Measurements from ENCODE around the gene PDE6B. TPM values are rescaled to one million over a fixed set of nuclear protein-coding genes. Genes with fewer than 3 reads are reported as not detected.

PDE6B gene
- total RNA-seq, 2 donors from 2014 or later, result 14.0 to 18.9 TPM

DNA sequence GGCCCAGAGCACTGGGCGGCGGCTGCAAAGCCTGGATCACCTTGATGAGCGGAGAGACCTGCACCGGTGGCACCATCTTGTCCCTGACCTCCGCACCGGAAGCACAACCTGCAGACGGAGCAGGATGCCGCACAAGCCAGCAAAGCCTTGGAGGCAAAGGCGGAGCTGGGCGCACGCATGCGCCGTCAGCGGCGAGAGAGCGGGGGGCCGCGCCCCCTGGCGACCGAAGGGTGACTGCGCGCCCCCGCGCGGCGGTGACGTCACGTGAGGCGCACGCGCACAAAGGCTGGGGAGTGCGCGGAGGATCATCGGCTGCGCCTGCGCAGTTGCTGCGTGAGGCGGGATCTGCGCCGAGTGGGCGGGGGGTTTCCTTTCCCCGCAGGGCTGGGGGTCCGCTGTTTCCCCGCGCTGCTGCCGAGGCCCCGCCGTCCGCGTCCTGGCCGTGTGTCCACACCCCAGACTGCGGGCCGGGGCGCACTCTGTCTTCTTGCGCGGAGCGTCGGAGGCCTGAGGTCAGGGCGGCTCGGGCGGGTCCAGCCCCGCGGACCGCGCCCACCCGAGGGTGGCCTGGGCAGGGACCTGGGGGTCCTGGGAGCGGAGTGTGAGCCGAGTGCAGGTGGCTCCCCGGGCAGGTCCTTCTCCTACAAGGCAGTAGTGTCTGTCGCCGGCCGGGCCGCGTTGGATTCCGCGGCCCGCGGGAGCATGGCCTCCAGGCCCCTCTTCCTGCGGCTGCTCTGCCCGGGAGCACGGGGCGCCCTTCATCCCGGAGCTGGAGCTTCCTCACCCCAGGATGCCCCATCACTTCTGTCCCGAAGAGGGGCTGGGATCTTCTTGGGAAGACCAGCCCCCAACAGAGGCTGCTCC is 49.0 kb downstream of the PDE6B start, which contains the start of the genes ATP5ME and MYL5:
TSS of gene ATP5ME (minus strand) at position 105 of the 864 bp plus-strand sequence. CDS start at position 76, 29 bp downstream.
TSS of gene MYL5 (plus strand) at position 371 of the 864 bp plus-strand sequence. CDS start 3,485 bp downstream, outside the sequence.
- DNase-seq, result peak; percentile 97 to 98
- peaks cover 3 to 5% of the 10 kb centered on the region in 2 donors for H3K36me3 Mint-ChIP-seq (ENCODE audit: insufficient read depth in 2 of 2)
- H3K4me1 Mint-ChIP-seq (ENCODE audit: low read depth), result peaks cover 11% of the 10 kb centered on the region
- H3K27ac Mint-ChIP-seq, result peak within 1 kb of the TSS; percentile 88
- no peaks in the 10 kb centered on the region for H3K9me3 Mint-ChIP-seq
- H3K27me3 Mint-ChIP-seq (ENCODE audit: low read depth), result no peaks in the 10 kb centered on the region
- peak within 1 kb of the TSS; percentile 91 to 92 for H3K4me3 Mint-ChIP-seq
- ATAC-seq (replicated peaks in 1 of 2), result peak; percentile 94 to 95

- Mint-ChIP-seq H3K36me3 (ENCODE audit: insufficient read depth in 2 of 2) (peaks cover 3 to 5% of the 10 kb centered on the region in 2 donors), H3K4me3 (peak overlapping the region; percentile 91 to 92), H3K9me3 (no peaks in the 10 kb centered on the region), H3K27ac (peak overlapping the region; percentile 88), H3K27me3 (ENCODE audit: low read depth) (no peaks in the 10 kb centered on the region), H3K4me1 (ENCODE audit: low read depth) (peaks cover 11% of the 10 kb centered on the region)
- ATAC-seq (replicated peaks in 1 of 2), result peak; percentile 1 to 4
- no peak for DNase-seq
Measured at GRCh38 chr4:675036-675882, 49.9 kb downstream of the PDE6B start.

DNA sequence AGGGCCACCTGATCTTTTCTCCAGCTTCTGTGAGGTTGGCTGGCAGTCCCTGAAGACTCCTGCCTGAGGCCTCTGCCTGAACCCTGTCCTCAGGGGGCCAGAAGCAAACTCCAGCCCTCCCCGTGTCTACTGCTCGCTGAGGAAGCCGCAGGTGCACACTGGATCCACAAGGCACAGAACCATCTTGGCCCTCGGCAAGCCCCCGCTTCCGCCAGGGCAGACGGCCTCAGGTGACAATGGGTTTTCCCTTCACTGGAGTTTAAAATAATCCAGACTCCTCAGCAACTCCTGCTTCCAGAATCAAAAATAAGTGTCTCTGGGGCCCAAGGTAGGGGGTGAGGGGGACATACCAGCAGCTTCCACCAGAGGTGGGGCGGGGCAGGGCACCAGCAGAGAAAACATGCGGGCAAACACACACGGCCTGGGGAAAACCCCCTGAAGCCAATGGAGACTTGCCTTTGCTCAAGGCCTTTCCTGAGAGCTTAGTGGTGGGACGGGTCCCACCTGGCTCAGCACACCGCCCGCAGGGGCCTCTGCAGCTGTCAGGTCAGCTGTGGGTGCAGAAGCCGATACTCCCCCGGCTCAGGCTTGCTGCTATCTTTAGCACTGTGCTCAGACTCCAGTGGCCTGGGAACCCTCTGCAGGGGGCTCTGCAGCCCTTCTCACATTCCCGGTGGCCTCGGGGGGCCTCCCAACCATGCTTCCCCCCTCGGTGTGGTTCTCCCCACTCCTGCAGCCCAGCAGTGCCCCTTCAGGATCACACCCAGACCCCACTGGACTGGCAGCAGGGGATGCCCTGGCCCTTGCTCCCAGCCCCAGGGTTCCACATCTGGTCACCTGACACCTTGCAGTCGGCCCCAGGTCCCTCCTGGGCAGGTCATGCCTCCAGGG is 50.9 kb downstream of the PDE6B start:
- Mint-ChIP-seq H3K36me3 (ENCODE audit: insufficient read depth in 2 of 2) (peaks cover 2 to 5% of the 10 kb centered on the region in 2 donors), H3K4me1 (ENCODE audit: low read depth) (peaks cover 17% of the 10 kb centered on the region), H3K4me3 (peak overlapping the region; percentile 28 to 56), H3K9me3 (no peaks in the 10 kb centered on the region), H3K27me3 (ENCODE audit: low read depth) (no peaks in the 10 kb centered on the region), H3K27ac (no peak overlapping the region)
- ATAC-seq (replicated peaks in 1 of 2), result no peak
- no peak for DNase-seq

DNA sequence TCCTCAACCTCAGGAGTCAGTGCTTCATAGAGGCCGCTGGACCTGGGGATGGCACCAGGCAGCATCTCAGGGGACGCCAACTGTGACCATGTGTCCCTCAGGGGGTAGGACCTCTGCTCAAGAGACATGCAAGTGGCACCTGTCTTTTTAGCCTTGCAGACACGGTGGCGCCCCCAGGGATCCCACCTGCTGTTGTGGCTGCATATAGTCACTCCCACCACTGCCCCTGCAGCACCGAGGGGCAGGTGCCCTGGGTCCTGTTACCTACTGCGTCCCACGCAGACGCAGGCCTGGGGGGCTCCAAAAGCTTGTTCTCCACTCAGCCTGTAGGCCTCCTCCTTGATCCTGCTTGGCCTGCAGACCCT is 51.5 kb downstream of the PDE6B start:
- DNase-seq (no peak), ATAC-seq (replicated peaks in 1 of 2) (no peak)
- Mint-ChIP-seq H3K4me3 (peak overlapping the region in 1 of 2 donors; percentile 28), H3K27ac (no peak overlapping the region), H3K9me3 (no peaks in the 10 kb centered on the region), H3K4me1 (ENCODE audit: low read depth) (peaks cover 17% of the 10 kb centered on the region), H3K36me3 (ENCODE audit: insufficient read depth in 2 of 2) (peaks cover 2 to 5% of the 10 kb centered on the region in 2 donors), H3K27me3 (ENCODE audit: low read depth) (no peaks in the 10 kb centered on the region)

DNA sequence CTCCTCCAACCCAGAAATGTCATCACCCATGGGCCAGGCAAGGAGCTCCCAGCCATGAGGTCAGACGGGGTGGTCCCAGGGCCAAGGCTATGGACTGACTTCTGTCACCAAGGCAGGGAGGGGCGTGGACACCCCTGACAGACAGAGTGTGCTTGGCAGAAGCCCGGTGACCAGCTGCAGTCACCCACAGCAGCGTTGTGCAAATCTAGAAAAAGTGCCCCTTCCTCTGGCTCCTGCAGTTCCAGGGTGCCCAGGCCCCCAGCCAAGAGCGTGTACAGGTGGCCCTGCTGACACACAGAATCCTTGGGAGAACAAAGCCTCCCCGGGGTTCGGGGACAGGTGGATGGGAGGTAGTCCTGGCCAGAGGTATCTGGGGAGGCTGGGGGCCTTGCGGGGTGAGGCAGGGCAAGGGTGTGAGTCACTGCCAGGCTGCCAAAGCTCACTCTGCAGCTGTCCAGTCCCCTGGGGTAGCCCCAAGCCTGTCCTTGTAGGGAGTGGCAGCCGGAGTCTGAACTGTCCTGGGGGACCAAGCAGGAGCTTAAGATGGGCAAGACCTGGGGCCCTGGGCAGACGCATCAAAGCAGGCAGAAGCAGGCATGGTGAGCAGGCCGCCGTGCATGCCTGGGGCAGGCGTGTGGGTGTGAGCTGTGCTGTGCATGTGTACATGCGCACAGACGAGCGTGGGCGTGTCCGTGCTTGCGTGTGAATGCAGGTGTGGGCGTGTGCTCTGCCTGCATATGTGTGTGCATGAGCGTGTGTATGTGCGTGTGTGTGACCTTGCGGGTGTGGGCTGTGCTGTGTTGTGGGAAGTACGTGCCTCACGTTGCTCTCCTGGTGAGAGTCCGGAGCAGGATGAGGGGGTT is 52.3 kb downstream of the PDE6B start:
- Mint-ChIP-seq H3K27ac (no peak overlapping the region), H3K4me3 (no peak overlapping the region), H3K36me3 (ENCODE audit: insufficient read depth in 2 of 2) (peaks cover 2 to 5% of the 10 kb centered on the region in 2 donors), H3K4me1 (ENCODE audit: low read depth) (peaks cover 16% of the 10 kb centered on the region), H3K9me3 (no peaks in the 10 kb centered on the region), H3K27me3 (ENCODE audit: low read depth) (no peaks in the 10 kb centered on the region)
- no peak for ATAC-seq (replicated peaks in 1 of 2)
- DNase-seq, result peak; percentile 31 to 33

GRCh38 chr4:678331-679103 is 53.1 kb downstream of the PDE6B start:
- Mint-ChIP-seq H3K27ac (no peak overlapping the region), H3K9me3 (no peaks in the 10 kb centered on the region), H3K27me3 (ENCODE audit: low read depth) (no peaks in the 10 kb centered on the region), H3K36me3 (ENCODE audit: insufficient read depth in 2 of 2) (no peaks in the 10 kb centered on the region), H3K4me3 (no peak overlapping the region), H3K4me1 (ENCODE audit: low read depth) (peaks cover 8% of the 10 kb centered on the region)
- ATAC-seq (replicated peaks in 1 of 2), result no peak
- no peak for DNase-seq

DNA sequence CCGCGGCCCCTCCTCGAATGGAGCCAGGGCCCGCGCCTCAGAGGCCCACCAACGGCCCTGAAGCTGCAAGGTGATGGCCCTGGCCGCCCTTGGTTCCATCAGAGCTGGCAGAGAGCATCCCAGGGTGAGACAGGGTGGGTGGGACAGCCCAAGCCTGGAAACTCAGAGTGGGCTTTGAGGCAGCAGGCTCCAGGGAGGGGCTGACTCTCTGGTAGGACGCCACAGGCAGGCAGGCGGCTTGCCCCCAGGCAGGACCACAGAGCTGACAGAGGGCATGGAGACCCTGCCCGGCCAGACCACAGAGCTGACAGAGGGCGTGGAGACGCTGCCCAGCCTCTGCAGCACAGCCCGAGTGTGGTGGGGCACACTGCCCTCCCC is 53.7 kb downstream of the PDE6B start:
- no peak overlapping the region for H3K4me3 Mint-ChIP-seq
- no peak overlapping the region for H3K27ac Mint-ChIP-seq

GRCh38 chr4:679629-680028 is 54.3 kb downstream of the PDE6B start:
- no peaks in the 10 kb centered on the region for H3K9me3 Mint-ChIP-seq
- H3K4me3 Mint-ChIP-seq, result peak overlapping the region in 1 of 2 donors; percentile 32
- ATAC-seq (replicated peaks in 1 of 2) (no peak), DNase-seq (no peak)
- no peaks in the 10 kb centered on the region for H3K27me3 Mint-ChIP-seq (ENCODE audit: low read depth)
- no peaks in the 10 kb centered on the region for H3K36me3 Mint-ChIP-seq (ENCODE audit: insufficient read depth in 2 of 2)
- no peak overlapping the region for H3K27ac Mint-ChIP-seq
- H3K4me1 Mint-ChIP-seq (ENCODE audit: low read depth), result peaks cover 6% of the 10 kb centered on the region

More for the DNA sequence above, 53.7 kb downstream of the PDE6B start:
- ATAC-seq (replicated peaks in 1 of 2) (no peak), DNase-seq (no peak)
- no peaks in the 10 kb centered on the region for H3K27me3 Mint-ChIP-seq (ENCODE audit: low read depth)
- H3K9me3 Mint-ChIP-seq, result no peaks in the 10 kb centered on the region
- no peaks in the 10 kb centered on the region for H3K36me3 Mint-ChIP-seq (ENCODE audit: insufficient read depth in 2 of 2)
- H3K4me1 Mint-ChIP-seq (ENCODE audit: low read depth), result peaks cover 6% of the 10 kb centered on the region

- Mint-ChIP-seq H3K27ac (no peak overlapping the region), H3K9me3 (no peaks in the 10 kb centered on the region), H3K27me3 (ENCODE audit: low read depth) (no peaks in the 10 kb centered on the region), H3K4me1 (ENCODE audit: low read depth) (peaks cover 6% of the 10 kb centered on the region), H3K4me3 (peak overlapping the region; percentile 71 to 74), H3K36me3 (ENCODE audit: insufficient read depth in 2 of 2) (no peaks in the 10 kb centered on the region)
- ATAC-seq (replicated peaks in 1 of 2) (no peak), DNase-seq (no peak)
Measured at GRCh38 chr4:680091-680490, 54.7 kb downstream of the PDE6B start.

- peaks cover 6% of the 10 kb centered on the region for H3K4me1 Mint-ChIP-seq (ENCODE audit: low read depth)
- H3K9me3 Mint-ChIP-seq, result no peaks in the 10 kb centered on the region
- no peaks in the 10 kb centered on the region for H3K36me3 Mint-ChIP-seq (ENCODE audit: insufficient read depth in 2 of 2)
- H3K4me3 Mint-ChIP-seq, result peak overlapping the region; percentile 71 to 74
- DNase-seq (peak in 1 of 2 donors; percentile 23), ATAC-seq (replicated peaks in 1 of 2) (peak; percentile 9 to 26)
- no peaks in the 10 kb centered on the region for H3K27me3 Mint-ChIP-seq (ENCODE audit: low read depth)
- no peak overlapping the region for H3K27ac Mint-ChIP-seq
Measured at GRCh38 chr4:680551-680927, 55.2 kb downstream of the PDE6B start.

DNA sequence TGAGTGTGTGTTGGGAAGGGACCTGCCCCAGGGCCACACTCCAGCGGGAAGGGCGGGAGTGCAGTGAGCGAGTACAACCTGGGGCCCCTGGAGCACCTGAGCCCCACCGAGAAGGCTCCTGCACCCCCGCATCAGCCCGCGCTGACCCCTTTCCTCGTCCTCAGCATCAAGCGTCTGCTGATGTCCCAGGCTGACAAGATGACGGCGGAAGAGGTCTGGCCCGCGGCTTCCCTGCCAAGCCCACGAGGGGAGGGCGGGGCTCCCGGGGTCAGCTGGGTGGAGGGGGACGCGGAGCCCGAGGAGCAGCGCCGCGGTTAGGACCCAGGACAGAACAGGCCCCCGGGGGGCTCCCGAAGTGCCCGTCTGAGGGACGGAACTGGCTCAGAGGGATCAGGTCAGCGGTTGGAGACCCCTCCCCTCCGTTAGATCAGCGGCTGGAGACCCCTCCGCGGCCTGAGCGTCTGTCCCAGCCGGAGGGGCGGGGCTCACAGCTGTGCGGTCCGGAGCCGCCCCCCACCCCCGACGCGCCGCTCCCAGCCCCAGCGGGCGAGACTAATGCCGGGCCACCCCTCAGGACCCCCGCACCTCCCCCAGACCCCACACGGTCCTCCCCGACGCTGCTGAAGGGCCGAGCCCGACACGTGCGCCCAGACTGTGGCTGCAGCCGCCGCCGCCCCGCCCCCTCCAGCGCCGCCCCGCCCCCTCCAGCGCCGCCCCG is 55.7 kb downstream of the PDE6B start:
- Mint-ChIP-seq H3K36me3 (ENCODE audit: insufficient read depth in 2 of 2) (no peaks in the 10 kb centered on the region), H3K4me3 (peak overlapping the region; percentile 71 to 74), H3K9me3 (no peaks in the 10 kb centered on the region), H3K27me3 (ENCODE audit: low read depth) (no peaks in the 10 kb centered on the region), H3K27ac (no peak overlapping the region), H3K4me1 (ENCODE audit: low read depth) (peaks cover 6% of the 10 kb centered on the region)
- ATAC-seq (replicated peaks in 1 of 2) (peak; percentile 54 to 71), DNase-seq (peak; percentile 66 to 76)

Measured in activated T-cell treated with anti-CD3 and anti-CD28 coated beads, Interleukin-2, amount 50 U/mL, for 72 hours (primary cell).